SH-SY5Y (cell line): ENCODE results near the gene CACNA2D1.

Experiments
- GATA2 ChIP-seq: IDR thresholded peaks from 2 replicates; pipeline ENCODE4 v1.6.1; 2011; ENCODE audit warnings: mild to moderate bottlenecking, low read depth, low read length
- GATA3 ChIP-seq: IDR thresholded peaks from 2 replicates; pipeline ENCODE4 v1.6.1; 2011; ENCODE audit warnings: low read depth, mild to moderate bottlenecking, low read length, moderate library complexity

- TF ChIP-seq GATA3 (no peak), GATA2 (no peak)
Measured at GRCh38 chr7:81957517-81957916, 486.1 kb downstream of the CACNA2D1 start.
